ENCODE measurements around the gene SEMA6D.

SEMA6D gene

DNA sequence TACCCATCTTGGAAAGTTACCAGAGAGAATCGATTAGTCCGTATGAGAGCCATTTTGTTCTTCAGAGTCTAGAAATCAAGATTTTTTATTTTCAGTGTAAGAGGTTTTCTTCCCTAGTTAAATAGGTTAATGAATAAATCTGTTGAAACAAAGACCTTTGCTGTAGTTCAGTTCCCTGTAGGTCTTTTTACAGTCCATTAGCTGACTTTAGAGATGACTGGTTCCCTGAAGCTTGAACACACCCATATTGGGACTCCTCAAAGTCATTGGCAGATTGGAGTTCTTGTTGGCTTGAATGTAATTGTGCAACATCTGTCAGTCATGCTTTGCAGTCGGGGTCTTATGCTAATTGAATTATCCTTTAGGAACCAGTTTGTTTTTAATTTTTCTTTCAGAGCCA, 45.3 kb downstream of the SEMA6D start:
- Histone ChIP-seq H3K4me2 (ENCODE audit: low read length) (no peak overlapping the region), H3K27me3 (ENCODE audit: control insufficient read depth, low read length) (no peaks in the 10 kb centered on the region), H4K20me1 (ENCODE audit: control insufficient read depth, insufficient read depth, low read depth, low read length) (no peaks in the 10 kb centered on the region), H3K27ac (ENCODE audit: low read depth, low read length) (no peak overlapping the region), H3K4me1 (ENCODE audit: control insufficient read depth, low read length) (no peaks in the 10 kb centered on the region), H3K9me3 (ENCODE audit: control insufficient read depth, insufficient read depth, low read length) (no peaks in the 10 kb centered on the region), H3K4me3 (ENCODE audit: low read length) (no peak overlapping the region), H3K79me2 (ENCODE audit: control insufficient read depth, low read length) (no peaks in the 10 kb centered on the region), H3K9me2 (replicated peaks; ENCODE audit: control insufficient read depth, low read length) (no peaks in the 10 kb centered on the region), H3K36me3 (ENCODE audit: control insufficient read depth, low read length) (no peaks in the 10 kb centered on the region), H3F3A (ENCODE audit: control insufficient read depth, insufficient read depth) (no peaks in the 10 kb centered on the region)
- TF ChIP-seq, protein P1, sequence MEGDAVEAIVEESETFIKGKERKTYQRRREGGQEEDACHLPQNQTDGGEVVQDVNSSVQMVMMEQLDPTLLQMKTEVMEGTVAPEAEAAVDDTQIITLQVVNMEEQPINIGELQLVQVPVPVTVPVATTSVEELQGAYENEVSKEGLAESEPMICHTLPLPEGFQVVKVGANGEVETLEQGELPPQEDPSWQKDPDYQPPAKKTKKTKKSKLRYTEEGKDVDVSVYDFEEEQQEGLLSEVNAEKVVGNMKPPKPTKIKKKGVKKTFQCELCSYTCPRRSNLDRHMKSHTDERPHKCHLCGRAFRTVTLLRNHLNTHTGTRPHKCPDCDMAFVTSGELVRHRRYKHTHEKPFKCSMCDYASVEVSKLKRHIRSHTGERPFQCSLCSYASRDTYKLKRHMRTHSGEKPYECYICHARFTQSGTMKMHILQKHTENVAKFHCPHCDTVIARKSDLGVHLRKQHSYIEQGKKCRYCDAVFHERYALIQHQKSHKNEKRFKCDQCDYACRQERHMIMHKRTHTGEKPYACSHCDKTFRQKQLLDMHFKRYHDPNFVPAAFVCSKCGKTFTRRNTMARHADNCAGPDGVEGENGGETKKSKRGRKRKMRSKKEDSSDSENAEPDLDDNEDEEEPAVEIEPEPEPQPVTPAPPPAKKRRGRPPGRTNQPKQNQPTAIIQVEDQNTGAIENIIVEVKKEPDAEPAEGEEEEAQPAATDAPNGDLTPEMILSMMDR (IDR thresholded peaks at IDR 0.05; ENCODE audit: low read depth, low read length, poor library complexity, severe bottlenecking), result no peak
- TF ChIP-seq EZH2phosphoT487 (IDR thresholded peaks at IDR 0.05; ENCODE audit: borderline replicate concordance, low read length), result no peak

DNA sequence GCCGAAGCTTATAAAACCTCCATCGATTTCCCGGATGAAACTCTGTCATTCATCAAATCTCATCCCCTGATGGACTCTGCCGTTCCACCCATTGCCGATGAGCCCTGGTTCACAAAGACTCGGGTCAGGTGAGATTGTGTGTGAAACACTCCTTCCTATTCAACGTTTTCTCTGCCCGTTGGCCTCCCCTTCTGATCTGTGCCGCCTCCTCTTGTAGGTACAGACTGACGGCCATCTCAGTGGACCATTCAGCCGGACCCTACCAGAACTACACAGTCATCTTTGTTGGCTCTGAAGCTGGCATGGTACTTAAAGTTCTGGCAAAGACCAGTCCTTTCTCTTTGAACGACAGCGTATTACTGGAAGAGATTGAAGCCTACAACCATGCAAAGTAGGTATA, 47.4 kb downstream of the SEMA6D start:
- Histone ChIP-seq H3K9me3 (ENCODE audit: control insufficient read depth, insufficient read depth, low read length) (no peaks in the 10 kb centered on the region), H3K27me3 (ENCODE audit: control insufficient read depth, low read length) (no peaks in the 10 kb centered on the region), H3K36me3 (ENCODE audit: control insufficient read depth, low read length) (no peaks in the 10 kb centered on the region), H4K20me1 (ENCODE audit: control insufficient read depth, insufficient read depth, low read depth, low read length) (no peaks in the 10 kb centered on the region), H3F3A (ENCODE audit: control insufficient read depth, insufficient read depth) (no peaks in the 10 kb centered on the region), H3K4me1 (ENCODE audit: control insufficient read depth, low read length) (no peaks in the 10 kb centered on the region), H3K27ac (ENCODE audit: low read depth, low read length) (no peak overlapping the region), H3K4me2 (ENCODE audit: low read length) (no peak overlapping the region), H3K4me3 (ENCODE audit: low read length) (no peak overlapping the region), H3K9me2 (replicated peaks; ENCODE audit: control insufficient read depth, low read length) (no peaks in the 10 kb centered on the region), H3K79me2 (ENCODE audit: control insufficient read depth, low read length) (no peaks in the 10 kb centered on the region)
- TF ChIP-seq EZH2phosphoT487 (IDR thresholded peaks at IDR 0.05; ENCODE audit: borderline replicate concordance, low read length), result no peak
- TF ChIP-seq, protein P1 (IDR thresholded peaks at IDR 0.05; ENCODE audit: low read depth, low read length, poor library complexity, severe bottlenecking), result no peak

DNA sequence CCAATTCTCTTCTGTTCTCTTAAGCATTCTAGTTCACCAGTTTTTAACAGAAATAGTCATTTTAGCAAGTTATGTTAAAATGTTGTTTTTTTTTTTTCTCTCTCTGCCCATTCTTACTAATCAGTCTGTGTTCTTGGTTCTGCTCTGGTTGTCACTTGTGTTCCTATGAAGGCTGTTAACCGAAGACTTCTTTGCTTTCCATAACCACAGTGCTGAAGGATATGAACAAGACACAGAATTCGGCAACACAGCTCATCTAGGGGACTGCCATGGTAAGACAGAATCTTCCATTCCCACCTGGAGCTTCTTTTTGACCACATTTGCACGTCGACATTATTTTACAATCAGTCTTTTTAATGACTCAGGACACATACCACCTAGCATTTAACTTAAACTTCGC, 49.1 kb downstream of the SEMA6D start:
- Histone ChIP-seq H3K79me2 (ENCODE audit: control insufficient read depth, low read length) (no peaks in the 10 kb centered on the region), H3K27me3 (ENCODE audit: control insufficient read depth, low read length) (no peaks in the 10 kb centered on the region), H3K9me2 (replicated peaks; ENCODE audit: control insufficient read depth, low read length) (no peaks in the 10 kb centered on the region), H3K4me3 (ENCODE audit: low read length) (no peak overlapping the region), H3K36me3 (ENCODE audit: control insufficient read depth, low read length) (no peaks in the 10 kb centered on the region), H3K27ac (ENCODE audit: low read depth, low read length) (no peak overlapping the region), H3K4me1 (ENCODE audit: control insufficient read depth, low read length) (no peaks in the 10 kb centered on the region), H3K4me2 (ENCODE audit: low read length) (no peak overlapping the region), H4K20me1 (ENCODE audit: control insufficient read depth, insufficient read depth, low read depth, low read length) (no peaks in the 10 kb centered on the region), H3K9me3 (ENCODE audit: control insufficient read depth, insufficient read depth, low read length) (no peaks in the 10 kb centered on the region; the same call in 1 of the 2 replicates), H3F3A (ENCODE audit: control insufficient read depth, insufficient read depth) (no peaks in the 10 kb centered on the region)
- no peak for TF ChIP-seq EZH2phosphoT487 (IDR thresholded peaks at IDR 0.05; ENCODE audit: borderline replicate concordance, low read length)
- TF ChIP-seq, protein P1 (IDR thresholded peaks at IDR 0.05; ENCODE audit: low read depth, low read length, poor library complexity, severe bottlenecking), result no peak

DNA sequence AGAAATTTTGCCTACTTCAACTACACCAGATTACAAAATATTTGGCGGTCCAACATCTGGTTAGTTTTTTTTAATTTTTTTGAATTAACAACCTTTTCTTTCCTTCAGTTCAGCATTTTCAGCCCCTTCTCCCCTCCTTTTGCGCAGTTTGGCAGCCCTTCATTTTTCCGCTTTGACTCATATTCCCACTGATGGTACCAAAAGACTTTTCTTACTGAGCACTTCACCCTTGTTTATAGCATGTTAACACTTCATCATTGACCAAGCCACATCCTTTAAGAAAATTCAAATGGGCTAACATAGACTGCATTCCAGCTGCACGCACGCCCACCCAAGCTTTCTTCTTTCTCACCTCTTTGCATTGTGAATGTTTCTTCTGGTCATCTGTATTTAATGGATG, 49.7 kb downstream of the SEMA6D start:
- H3K9me3 ChIP-seq (ENCODE audit: control insufficient read depth, insufficient read depth, low read length), result no peaks in the 10 kb centered on the region; the same call in 1 of the 2 replicates
- H3K4me3 ChIP-seq (ENCODE audit: low read length), result no peak overlapping the region
- no peak overlapping the region for H3K4me2 ChIP-seq (ENCODE audit: low read length)
- H3K36me3 ChIP-seq (ENCODE audit: control insufficient read depth, low read length), result no peaks in the 10 kb centered on the region
- H3K79me2 ChIP-seq (ENCODE audit: control insufficient read depth, low read length), result no peaks in the 10 kb centered on the region
- no peaks in the 10 kb centered on the region for H3F3A ChIP-seq (ENCODE audit: control insufficient read depth, insufficient read depth)
- no peaks in the 10 kb centered on the region for H3K4me1 ChIP-seq (ENCODE audit: control insufficient read depth, low read length)
- no peak for TF ChIP-seq EZH2phosphoT487 (IDR thresholded peaks at IDR 0.05; ENCODE audit: borderline replicate concordance, low read length)
- TF ChIP-seq, protein P1 (IDR thresholded peaks at IDR 0.05; ENCODE audit: low read depth, low read length, poor library complexity, severe bottlenecking), result no peak
- no peaks in the 10 kb centered on the region for H4K20me1 ChIP-seq (ENCODE audit: control insufficient read depth, insufficient read depth, low read depth, low read length)
- H3K27me3 ChIP-seq (ENCODE audit: control insufficient read depth, low read length), result no peaks in the 10 kb centered on the region
- H3K27ac ChIP-seq (ENCODE audit: low read depth, low read length), result no peak overlapping the region
- no peaks in the 10 kb centered on the region for H3K9me2 ChIP-seq (replicated peaks; ENCODE audit: control insufficient read depth, low read length)
